ENCODE data around the gene DNA2. TPM values are rescaled to one million over a fixed set of nuclear protein-coding genes. Genes with fewer than 3 reads are reported as not detected.
"Not testable (repeated sequence)": the region's sequence is repeated elsewhere in the genome, so short reads cannot be mapped to it uniquely, and the experiment has no call there.

The DNA2 gene
- 30.9 TPM for total RNA-seq

GRCh38 chr10:68471586-68472408 lies at the start of gene DNA2:
TSS of gene DNA2 (minus strand) at chr10:68471973. CDS start at chr10:68471864, 109 bp downstream.
- peak; percentile 66 for DNase-seq

- DNase-seq, result not testable (repeated sequence)
Measured at GRCh38 chr10:68518609-68519008, 46.8 kb upstream of the DNA2 start.

- DNase-seq, result no peak
Measured at GRCh38 chr10:68517188-68517587, 45.4 kb upstream of the DNA2 start.

GRCh38 chr10:68516766-68517165 lies 45.0 kb upstream of the DNA2 start:
- DNase-seq, result no peak

- DNase-seq, result not testable (repeated sequence)
Measured at GRCh38 chr10:68516216-68516615, 44.4 kb upstream of the DNA2 start.

- DNase-seq, result no peak
Measured at GRCh38 chr10:68508090-68508489, 36.3 kb upstream of the DNA2 start.

GRCh38 chr10:68506411-68506810 lies 34.6 kb upstream of the DNA2 start:
- no peak for DNase-seq

- DNase-seq, result no peak
Measured at GRCh38 chr10:68502846-68503245, 31.1 kb upstream of the DNA2 start.

- DNase-seq, result no peak
Measured at GRCh38 chr10:68501691-68502090, 29.9 kb upstream of the DNA2 start.

GRCh38 chr10:68499544-68499943 lies 27.8 kb upstream of the DNA2 start:
- no peak for DNase-seq

GRCh38 chr10:68496072-68496471 lies 24.3 kb upstream of the DNA2 start:
- no peak for DNase-seq

- no peak for DNase-seq
Measured at GRCh38 chr10:68492118-68492517, 20.3 kb upstream of the DNA2 start.

GRCh38 chr10:68489919-68490318 lies 18.1 kb upstream of the DNA2 start:
- DNase-seq, result no peak

GRCh38 chr10:68474021-68474420 lies 2.2 kb upstream of the DNA2 start:
- DNase-seq, result no peak

- DNase-seq, result no peak
Measured at GRCh38 chr10:68471063-68471585, 649 bp downstream of the DNA2 start.

GRCh38 chr10:68470300-68470699 lies 1.5 kb downstream of the DNA2 start:
- no peak for DNase-seq

- no peak for DNase-seq
Measured at GRCh38 chr10:68469838-68470237, 1.9 kb downstream of the DNA2 start.

- not testable (repeated sequence) for DNase-seq
Measured at GRCh38 chr10:68464729-68465128, 7.0 kb downstream of the DNA2 start.

- no peak for DNase-seq
Measured at GRCh38 chr10:68463365-68464093, 8.2 kb downstream of the DNA2 start.

- DNase-seq, result no peak
Measured at GRCh38 chr10:68462536-68462935, 9.2 kb downstream of the DNA2 start.

- DNase-seq, result no peak
Measured at GRCh38 chr10:68461032-68461431, 10.7 kb downstream of the DNA2 start.

- DNase-seq, result not testable (repeated sequence)
Measured at GRCh38 chr10:68449698-68450097, 22.1 kb downstream of the DNA2 start.

GRCh38 chr10:68446179-68446578 lies 25.6 kb downstream of the DNA2 start:
- DNase-seq, result no peak

Data from occipital lobe (tissue), 2 donors.